H1 (cell line): ENCODE measurements around the gene GRAMD1C. TPM values are rescaled to one million over a fixed set of nuclear protein-coding genes. Genes with fewer than 3 reads are reported as not detected.

Experiments
- CTCF ChIA-PET: fragments of 300-600 bp; sonication (Branson Sonifier 250); formaldehyde crosslinking; loops from one replicate; lab custom pipeline; 2021; ENCODE audit not compliant: partially characterized antibody; lab: Charles Lee
- POLR2A ChIA-PET: fragments of 300-600 bp; sonication (Branson Sonifier 250); formaldehyde crosslinking; loops from one replicate; lab custom pipeline; 2021; ENCODE audit warnings: inconsistent platforms; ENCODE audit not compliant: partially characterized antibody; lab: Charles Lee
- DNase-seq, 2 experiments: peaks; one replicate each; pipeline versions ENCODE4 v3.0.0 to v3.0.0-alpha.2; 2010 to 2022; ENCODE audit warnings: low spot score in 2 of 2, low read depth in 1 of 2, mixed read lengths in 1 of 2
- FAIRE-seq: peaks from 2 replicates; lab custom pipeline; 2011; peaks lifted over from hg19 to GRCh38; lab: Jason Lieb, UNC
- H2AFZ ChIP-seq: 2 replicates; pipeline ENCODE4 v1.8.1; 2012; ENCODE audit warnings: low read length, inconsistent platforms
- H2AK5ac ChIP-seq: 2 replicates; pipeline ENCODE4 v1.6.1; 2013; ENCODE audit warnings: low read depth, low read length
- H2BK120ac ChIP-seq: replicated peaks from 2 replicates; pipeline ENCODE3; 2013; ENCODE audit warnings: low read depth, low read length, inconsistent platforms
- H2BK12ac ChIP-seq: 2 replicates; pipeline ENCODE4 v1.6.1; 2013; ENCODE audit warnings: low read depth, low read length
- H2BK15ac ChIP-seq: 2 replicates; pipeline ENCODE4 v1.6.1; 2013; ENCODE audit warnings: low read length
- H2BK20ac ChIP-seq: 2 replicates; pipeline ENCODE4 v1.6.1; 2013; ENCODE audit warnings: low read length
- H2BK5ac ChIP-seq: 2 replicates; pipeline ENCODE4 v1.6.1; 2013; ENCODE audit warnings: low read depth, low read length
- H3K14ac ChIP-seq: 2 replicates; pipeline ENCODE4 v1.6.1; 2013; ENCODE audit warnings: inconsistent platforms; ENCODE audit not compliant: insufficient read length
- H3K18ac ChIP-seq: 2 replicates; pipeline ENCODE4 v1.6.1; 2013; ENCODE audit warnings: low read length; ENCODE audit errors: extremely low read depth
- H3K23ac ChIP-seq: 2 replicates; pipeline ENCODE4 v1.6.1; 2013; ENCODE audit warnings: inconsistent platforms; ENCODE audit not compliant: insufficient read length
- H3K23me2 ChIP-seq: 2 replicates; pipeline ENCODE4 v1.6.1; 2013; ENCODE audit warnings: low read depth, low read length
- H3K27ac ChIP-seq: 2 replicates; pipeline ENCODE4 v1.6.1; 2011; ENCODE audit warnings: low read depth, low read length, inconsistent platforms
- H3K27me3 ChIP-seq, 4 experiments: replicated peaks in 1 of 4; 1 replicate in 1 of 4; 2 replicates in 3 of 4; pipeline versions ENCODE4 v1.6.1 to v1.8.1; 2011 to 2013; ENCODE audit warnings: low read length in 3 of 4, mild to moderate bottlenecking in 3 of 4, inconsistent platforms in 2 of 4, mixed read lengths in 2 of 4, moderate library complexity in 1 of 4; ENCODE audit not compliant: control insufficient read depth in 3 of 4, insufficient read depth in 3 of 4; ENCODE audit errors: extremely low read depth in 1 of 4
- H3K36me3 ChIP-seq, 4 experiments: 2 replicates each; pipeline versions ENCODE4 v1.6.1 to v1.8.1; 2011 to 2013; ENCODE audit warnings: mild to moderate bottlenecking in 4 of 4, low read length in 3 of 4, moderate library complexity in 2 of 4, control low read depth in 1 of 4, inconsistent platforms in 1 of 4; ENCODE audit not compliant: insufficient read depth in 4 of 4, control insufficient read depth in 2 of 4
- H3K4ac ChIP-seq: replicated peaks from 2 replicates; pipeline ENCODE3; 2013; ENCODE audit warnings: low read length, low read depth, mixed read lengths, inconsistent platforms; ENCODE audit not compliant: insufficient read length
- H3K4me1 ChIP-seq, 4 experiments: replicated peaks in 1 of 4; 1 replicate in 1 of 4; 2 replicates in 3 of 4; pipeline versions ENCODE4 v1.6.1 to v1.8.1; 2011 to 2013; ENCODE audit warnings: low read length in 3 of 4, inconsistent platforms in 2 of 4, mixed read lengths in 1 of 4; ENCODE audit not compliant: insufficient read depth in 4 of 4, control insufficient read depth in 3 of 4
- H3K4me2 ChIP-seq, 2 experiments: 2 replicates each; pipeline versions ENCODE4 v1.6.1 to v1.8.1; 2011 to 2013; ENCODE audit warnings: low read depth in 2 of 2, low read length in 2 of 2, control low read depth in 1 of 2, inconsistent platforms in 1 of 2, mild to moderate bottlenecking in 1 of 2; ENCODE audit not compliant: insufficient read depth in 1 of 2
- H3K4me3 ChIP-seq, 4 experiments: fragments of 200-600, 300-600 bp in 1 of 4; sonication (generic), shearing (Covaris generic), sonication (Bioruptor Twin) in 1 of 4; 2 replicates each; pipeline versions ENCODE4 v1.5.1 to v1.8.1; 2011 to 2016; ENCODE audit warnings: low read length in 4 of 4, low read depth in 3 of 4, control low read depth in 2 of 4, inconsistent platforms in 2 of 4, mild to moderate bottlenecking in 2 of 4, mixed read lengths in 1 of 4, moderate library complexity in 1 of 4; ENCODE audit not compliant: insufficient read depth in 2 of 4; ENCODE audit errors: extremely low read depth in 1 of 4
- H3K56ac ChIP-seq: replicated peaks from 2 replicates; pipeline ENCODE3; 2013; ENCODE audit warnings: low read depth, mild to moderate bottlenecking, mixed read lengths, low read length, inconsistent platforms; ENCODE audit not compliant: insufficient read length
- H3K79me1 ChIP-seq: 2 replicates; pipeline ENCODE4 v1.6.1; 2013; ENCODE audit warnings: low read depth, low read length, control low read depth
- H3K79me2 ChIP-seq, 2 experiments: 2 replicates each; pipeline versions ENCODE4 v1.6.1 to v1.8.1; 2012 to 2013; ENCODE audit warnings: low read length in 2 of 2, mild to moderate bottlenecking in 2 of 2, inconsistent platforms in 1 of 2; ENCODE audit not compliant: insufficient read depth in 2 of 2, control insufficient read depth in 1 of 2
- H3K9ac ChIP-seq, 4 experiments: replicated peaks in 1 of 4; 1 replicate in 1 of 4; 2 replicates in 3 of 4; pipeline versions ENCODE4 v1.6.1 to v1.8.1; 2011 to 2013; ENCODE audit warnings: low read depth in 3 of 4, low read length in 3 of 4, control low read depth in 2 of 4, mild to moderate bottlenecking in 2 of 4, moderate library complexity in 2 of 4, inconsistent platforms in 1 of 4; ENCODE audit errors: extremely low read depth in 1 of 4
- H3K9me3 ChIP-seq, 2 experiments: 2 replicates each; pipeline versions ENCODE4 v1.6.1 to v1.8.1; 2012 to 2013; ENCODE audit warnings: mild to moderate bottlenecking in 2 of 2, moderate library complexity in 2 of 2, control low read depth in 1 of 2, inconsistent platforms in 1 of 2, low read depth in 1 of 2, low read length in 1 of 2, mixed read lengths in 1 of 2; ENCODE audit not compliant: insufficient read depth in 2 of 2
- H4K20me1 ChIP-seq, 2 experiments: replicated peaks in 1 of 2; 2 replicates each; pipeline versions ENCODE3 to v1.8.1; 2011 to 2013; ENCODE audit warnings: inconsistent platforms in 2 of 2, low read length in 2 of 2, mild to moderate bottlenecking in 1 of 2; ENCODE audit not compliant: insufficient read depth in 2 of 2, control insufficient read depth in 1 of 2
- H4K5ac ChIP-seq: 2 replicates; pipeline ENCODE4 v1.6.1; 2013; ENCODE audit warnings: low read length, low read depth, mixed read lengths, inconsistent platforms; ENCODE audit not compliant: insufficient read length
- H4K8ac ChIP-seq: 2 replicates; pipeline ENCODE4 v1.8.0; 2013; ENCODE audit warnings: mild to moderate bottlenecking, moderate library complexity, low read length, inconsistent platforms; ENCODE audit not compliant: insufficient read depth; ENCODE audit errors: extremely low read depth
- H4K91ac ChIP-seq: replicated peaks from 2 replicates; pipeline ENCODE3; 2013; ENCODE audit warnings: low read length, mixed read lengths, inconsistent platforms; ENCODE audit not compliant: insufficient read length
- CBX5 ChIP-seq: fragments of 300-800, 300-1000 bp; sonication (generic); IDR thresholded peaks from 2 replicates; pipeline ENCODE4 v1.7.1; 2016; ENCODE audit warnings: antibody characterized with exemption, low read length, low read depth
- CTBP2 ChIP-seq: IDR thresholded peaks from 2 replicates; pipeline ENCODE4 v1.7.0; 2011; ENCODE audit warnings: borderline replicate concordance, mild to moderate bottlenecking, moderate library complexity, mixed read lengths, low read length; ENCODE audit not compliant: insufficient read depth, insufficient read length
- FOSL1 ChIP-seq: IDR thresholded peaks from 2 replicates; pipeline ENCODE4 v1.6.1; 2011; ENCODE audit warnings: mild to moderate bottlenecking, low read depth, low read length, moderate library complexity; ENCODE audit not compliant: insufficient read depth
- GABPA ChIP-seq: IDR thresholded peaks from 2 replicates; pipeline ENCODE4 v1.6.1; 2011; ENCODE audit warnings: mild to moderate bottlenecking, low read length, moderate library complexity, borderline replicate concordance; ENCODE audit not compliant: insufficient read depth
- KDM4A ChIP-seq: IDR thresholded peaks from one replicate; pipeline ENCODE4 v1.7.1; 2012; ENCODE audit warnings: low read depth, mild to moderate bottlenecking, moderate library complexity, low read length, inconsistent platforms; ENCODE audit not compliant: severe bottlenecking
- PHF8 ChIP-seq: fragments of 200-600 bp; sonication (generic); conservative IDR thresholded peaks from 2 replicates; pipeline ENCODE4 v1.7.1; 2012; ENCODE audit warnings: low read depth, mild to moderate bottlenecking, inconsistent platforms, low read length, moderate library complexity
- POLR2A ChIP-seq, 2 experiments: IDR thresholded peaks; 1 replicate in 1 of 2; 2 replicates in 1 of 2; pipeline ENCODE4 v1.6.1; 2011; ENCODE audit warnings: low read depth in 2 of 2, low read length in 2 of 2, mild to moderate bottlenecking in 2 of 2; ENCODE audit errors: control extremely low read depth in 1 of 2
- RBBP5 ChIP-seq: IDR thresholded peaks from 2 replicates; pipeline ENCODE4 v1.7.1; 2012; ENCODE audit warnings: low read depth, mild to moderate bottlenecking, inconsistent platforms, low read length, moderate library complexity, borderline replicate concordance
- SP1 ChIP-seq: IDR thresholded peaks from 2 replicates; pipeline ENCODE4 v1.6.1; 2011; ENCODE audit warnings: low read depth, low read length
- SP2 ChIP-seq: IDR thresholded peaks from 2 replicates; pipeline ENCODE4 v1.6.1; 2012; ENCODE audit warnings: mild to moderate bottlenecking, low read length, inconsistent platforms
- TAF1 ChIP-seq: IDR thresholded peaks from 2 replicates; pipeline ENCODE4 v1.6.1; 2011; ENCODE audit warnings: mild to moderate bottlenecking, low read depth, low read length
- TCF12 ChIP-seq: IDR thresholded peaks from 2 replicates; pipeline ENCODE4 v1.6.1; 2011; ENCODE audit warnings: low read depth, mild to moderate bottlenecking, low read length
- YY1 ChIP-seq: IDR thresholded peaks from 2 replicates; pipeline ENCODE4 v1.6.1; 2011; ENCODE audit warnings: low read depth, mild to moderate bottlenecking, low read length
- WGBS, 2 experiments: shearing (Covaris generic) in 1 of 2; methylation state at CpG; one replicate each; pipeline versions ENCODE4 v1.1.6 to v1.1.7; 2013 to 2015; ENCODE audit warnings: low lambda C conversion rate in 2 of 2, mixed read lengths in 2 of 2, inconsistent platforms in 1 of 2, low coverage in 1 of 2, missing lambda C conversion rate in 1 of 2; ENCODE audit not compliant: insufficient replicate concordance in 2 of 2, insufficient coverage in 1 of 2, insufficient read length in 1 of 2; ENCODE audit errors: extremely low coverage in 1 of 2, missing lambda C conversion rate in 1 of 2; 5-methylcytosine and 5-hydroxymethylcytosine counted together
- polyA plus RNA-seq, 7 experiments: library from polyadenylated mRNA; depleted of rRNA in 3 of 7; stranded (reverse) in 5 of 7; unstranded in 2 of 7; fragments of >200 nt in 5 of 7; fragments of 200-250 nt in 2 of 7; gene quantifications; 1 replicate in 5 of 7; 2 replicates in 1 of 7; 4 replicates in 1 of 7; pipeline versions ENCODE4 v1.2.1 to v1.2.3, GENCODE V29; 2011 to 2013; ENCODE audit warnings: missing spikeins in 2 of 7, mixed read lengths in 2 of 7
- total RNA-seq: library from RNA; stranded (reverse); fragmentation: NEBNext Ultra II Directional; extraction: Animal tissue kit (Norgen Biotek cat#: 25700); gene quantifications from 2 replicates; pipeline ENCODE4 v1.2.1, GENCODE V29; 2021
- TF ChIP-seq, protein P1 (sequence below): IDR thresholded peaks from 2 replicates; pipeline ENCODE4 v1.6.1; 2012; ENCODE audit warnings: low read length, inconsistent platforms

The GRAMD1C gene
- total and polyA plus RNA-seq, 2 of the 8 experiments (the other 6 are each of a cell fraction or from before 2014, with no cell fraction given) = 0.62 to 2.1 TPM

DNA sequence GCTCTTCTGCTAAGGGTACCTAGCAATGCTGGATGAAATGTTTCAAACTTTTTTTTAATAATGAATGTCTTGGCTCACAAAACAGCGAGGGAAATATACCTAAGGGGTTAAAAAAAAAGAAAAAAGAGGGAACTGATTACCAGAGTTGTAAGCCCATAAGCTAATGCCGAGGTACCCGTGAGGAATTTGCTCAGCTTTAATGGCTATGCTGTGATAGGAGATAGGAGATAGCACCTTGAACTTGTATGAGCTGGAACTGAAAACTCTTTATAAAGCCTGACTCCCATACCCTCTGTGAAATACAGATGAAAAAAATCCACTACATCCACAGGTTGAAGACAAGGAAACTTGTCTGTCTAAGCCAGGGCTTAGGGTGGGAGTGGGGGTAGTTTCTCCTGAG, 13.9 kb downstream of the GRAMD1C start:
- no peak overlapping the region for H4K8ac ChIP-seq
- no peaks in the 10 kb centered on the region for H3K23me2 ChIP-seq
- no peak overlapping the region for H2BK20ac ChIP-seq
- DNase-seq = no peak
- no peak for FAIRE-seq
- H4K20me1 ChIP-seq = no peaks in the 10 kb centered on the region
- H3K4me2 ChIP-seq = no peak overlapping the region
- ChIA-PET CTCF (no interaction called here), POLR2A (no interaction called here)
- no peak overlapping the region for H4K91ac ChIP-seq
- H2AFZ ChIP-seq = no peak overlapping the region
- H3K18ac ChIP-seq = no peak overlapping the region
- no peak overlapping the region for H3K27ac ChIP-seq
- no peaks in the 10 kb centered on the region for H3K36me3 ChIP-seq
- no peaks in the 10 kb centered on the region for H3K4me1 ChIP-seq
- no peak overlapping the region for H3K4me3 ChIP-seq
- H2BK12ac ChIP-seq = no peak overlapping the region
- H3K9ac ChIP-seq = no peak overlapping the region
- H3K56ac ChIP-seq = no peak overlapping the region
- H3K79me2 ChIP-seq = no peaks in the 10 kb centered on the region
- no peak overlapping the region for H3K23ac ChIP-seq
- no peak overlapping the region for H3K4ac ChIP-seq
- no peak overlapping the region for H4K5ac ChIP-seq
- H3K14ac ChIP-seq = no peak overlapping the region
- H3K9me3 ChIP-seq = 0 out of 4 replicates have a peak, but pooled peaks cover 0 to 3% of the 10 kb centered on the region in 2 experiments
- H2AK5ac ChIP-seq = no peak overlapping the region
- H2BK120ac ChIP-seq = no peak overlapping the region
- H2BK5ac ChIP-seq = no peak overlapping the region
- no peaks in the 10 kb centered on the region for H3K27me3 ChIP-seq
- no peak overlapping the region for H2BK15ac ChIP-seq
- 71% methylated on average over 3 of the region's 3 CpGs; no CpG with 5 or more reads in 1 of the 2 experiments for WGBS, 2 experiments
- H3K79me1 ChIP-seq = no peaks in the 10 kb centered on the region
- TF ChIP-seq CTBP2 = no peak
- no peak for TF ChIP-seq RBBP5
- no peak for TF ChIP-seq TAF1
- TF ChIP-seq YY1 = no peak
- TF ChIP-seq SP1 = no peak
- TF ChIP-seq FOSL1 = no peak
- no peak for TF ChIP-seq KDM4A
- no peak for TF ChIP-seq CBX5
- no peak for TF ChIP-seq PHF8
- TF ChIP-seq SP2 = no peak
- TF ChIP-seq, protein P1, sequence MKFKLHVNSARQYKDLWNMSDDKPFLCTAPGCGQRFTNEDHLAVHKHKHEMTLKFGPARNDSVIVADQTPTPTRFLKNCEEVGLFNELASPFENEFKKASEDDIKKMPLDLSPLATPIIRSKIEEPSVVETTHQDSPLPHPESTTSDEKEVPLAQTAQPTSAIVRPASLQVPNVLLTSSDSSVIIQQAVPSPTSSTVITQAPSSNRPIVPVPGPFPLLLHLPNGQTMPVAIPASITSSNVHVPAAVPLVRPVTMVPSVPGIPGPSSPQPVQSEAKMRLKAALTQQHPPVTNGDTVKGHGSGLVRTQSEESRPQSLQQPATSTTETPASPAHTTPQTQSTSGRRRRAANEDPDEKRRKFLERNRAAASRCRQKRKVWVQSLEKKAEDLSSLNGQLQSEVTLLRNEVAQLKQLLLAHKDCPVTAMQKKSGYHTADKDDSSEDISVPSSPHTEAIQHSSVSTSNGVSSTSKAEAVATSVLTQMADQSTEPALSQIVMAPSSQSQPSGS = no peak
- TF ChIP-seq POLR2A (IDR thresholded peaks at IDR 0.05; ENCODE audit: control extremely low read depth in 1 of 2, low read depth in 2 of 2, low read length in 2 of 2) = no peak
- TF ChIP-seq TCF12 = no peak
- no peak for TF ChIP-seq GABPA
